ENCODE measurements around the gene SH3TC1. TPM values are rescaled to one million over a fixed set of nuclear protein-coding genes. Genes with fewer than 3 reads are reported as not detected.

The SH3TC1 gene
- total and polyA plus RNA-seq, 2 of the 13 experiments (the other 11 are each of a cell fraction or from before 2014, with no cell fraction given), result 14.9 to 21.8 TPM

DNA sequence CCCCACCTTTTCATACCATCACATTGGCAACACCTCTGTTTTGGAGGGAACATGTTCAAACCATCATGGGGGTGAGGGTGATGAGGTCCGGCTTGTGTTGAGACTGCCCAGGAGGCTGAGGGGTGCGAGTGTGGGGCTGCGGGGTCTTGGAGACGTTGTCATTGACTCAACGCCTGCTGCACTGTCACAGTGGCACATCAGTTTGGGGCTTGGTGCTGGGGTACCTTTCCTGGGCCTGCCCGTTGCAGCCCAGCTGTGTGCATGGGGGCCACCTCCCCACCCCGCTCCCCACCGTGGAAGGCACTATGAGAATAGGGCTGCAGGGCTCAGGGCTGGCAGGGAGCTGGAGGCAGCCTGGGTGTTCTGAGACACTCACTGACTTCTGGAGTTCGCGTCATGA lies 72.7 kb downstream of the SH3TC1 start:
- ChIA-PET CTCF (ENCODE audit: low intra/inter-chr PET ratio, low total read pairs) (no interaction called here), POLR2A (no interaction called here)
- Histone ChIP-seq H3K4me2 (ENCODE audit: low read depth, low read length) (no peak overlapping the region), H3K79me2 (ENCODE audit: insufficient read depth, low read length) (no peaks in the 10 kb centered on the region), H3K36me3 (replicated peaks in 1 of 2; ENCODE audit: control insufficient read depth in 1 of 2, insufficient read depth in 2 of 2, low read length in 2 of 2) (no peaks in the 10 kb centered on the region), H3K4me3 (replicated peaks in 1 of 3; ENCODE audit: insufficient read depth in 1 of 3, low read depth in 2 of 3, low read length in 3 of 3) (no peak overlapping the region), H3K9ac (ENCODE audit: insufficient read depth, low read depth, low read length) (no peak overlapping the region), H3K27ac (ENCODE audit: extremely low read length, insufficient read depth, low read length) (no peak overlapping the region), H4K20me1 (ENCODE audit: insufficient read depth, low read length) (no peaks in the 10 kb centered on the region), H2AFZ (ENCODE audit: low read length) (no peak overlapping the region), H3K4me1 (ENCODE audit: insufficient read depth, low read length) (peaks cover 14% of the 10 kb centered on the region), H3K9me3 (ENCODE audit: low read length) (no peaks in the 10 kb centered on the region), H3K27me3 (ENCODE audit: control insufficient read depth in 1 of 2, insufficient read depth in 2 of 2, low read length in 2 of 2) (peaks cover 15 to 75% of the 10 kb centered on the region in 2 experiments)
- in situ Hi-C loops (cut with HindIII; ENCODE audit: extremely low pct_ligation_motif_present, low pct_unique_long_range_greater_than_20kb), result no loop called here
- intact Hi-C loops (cut with micrococcal nuclease; ENCODE audit: unreplicated experiment), result no loop called here
- TF ChIP-seq ZNF670 (CRISPR knock-in tag; IDR thresholded peaks at IDR 0.05; ENCODE audit: borderline replicate concordance) (no peak), ZFAT (CRISPR knock-in tag; conservative IDR thresholded peaks at IDR 0.05) (no peak), RNF2 (conservative IDR thresholded peaks at IDR 0.05; ENCODE audit: low read depth) (no peak), ZC3H13 (CRISPR knock-in tag; IDR thresholded peaks at IDR 0.05) (no peak), SSRP1 (CRISPR knock-in tag; IDR thresholded peaks at IDR 0.05) (no peak), ZNF772 (CRISPR knock-in tag; IDR thresholded peaks at IDR 0.05) (no peak), NAIF1 (CRISPR knock-in tag; IDR thresholded peaks at IDR 0.05; ENCODE audit: borderline replicate concordance) (no peak), ZNF543 (CRISPR knock-in tag; IDR thresholded peaks at IDR 0.05) (no peak), DPF2 (CRISPR knock-in tag; IDR thresholded peaks at IDR 0.05; ENCODE audit: borderline replicate concordance, low read depth) (no peak), HDAC2 (CRISPR knock-in tag; IDR thresholded peaks at IDR 0.05) (no peak)
- TF ChIP-seq, protein P1, sequence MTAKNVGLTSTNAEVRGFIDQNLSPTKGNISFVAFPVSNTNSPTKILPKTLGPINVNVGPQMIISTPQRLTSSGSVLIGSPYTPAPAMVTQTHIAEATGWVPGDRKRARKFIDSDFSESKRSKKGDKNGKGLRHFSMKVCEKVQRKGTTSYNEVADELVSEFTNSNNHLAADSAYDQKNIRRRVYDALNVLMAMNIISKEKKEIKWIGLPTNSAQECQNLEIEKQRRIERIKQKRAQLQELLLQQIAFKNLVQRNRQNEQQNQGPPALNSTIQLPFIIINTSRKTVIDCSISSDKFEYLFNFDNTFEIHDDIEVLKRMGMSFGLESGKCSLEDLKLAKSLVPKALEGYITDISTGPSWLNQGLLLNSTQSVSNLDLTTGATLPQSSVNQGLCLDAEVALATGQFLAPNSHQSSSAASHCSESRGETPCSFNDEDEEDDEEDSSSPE (CRISPR knock-in tag; IDR thresholded peaks at IDR 0.05), result no peak
- ATAC-seq (no peak), FAIRE-seq (no peak), DNase-seq (ENCODE audit: low spot score) (no peak)
- WGBS (ENCODE audit: low lambda C conversion rate), result 20% methylated on average over 1 of the region's 10 CpGs
- BruUV-seq (replicated peaks), result no TSS peak

All from HepG2 (cell line).